ENCODE data around the gene TAF1A.

- TF ChIP-seq CTCF (IDR thresholded peaks at IDR 0.05; ENCODE audit: control extremely low read depth in 1 of 3, insufficient read depth in 1 of 3, low read depth in 1 of 3, low read length in 3 of 3) (no peak), CHD1 (IDR thresholded peaks at IDR 0.05; ENCODE audit: low read depth, low read length) (no peak), RAD21 (IDR thresholded peaks at IDR 0.05 in 1 of 2, conservative IDR thresholded peaks at IDR 0.05 in 1 of 2; ENCODE audit: low read depth in 2 of 2, low read length in 2 of 2) (no peak), TAF1 (IDR thresholded peaks at IDR 0.05; ENCODE audit: low read depth, low read length) (no peak), JUN (IDR thresholded peaks at IDR 0.05; ENCODE audit: low read depth, low read length) (no peak), ATF2 (IDR thresholded peaks at IDR 0.05; ENCODE audit: low read length) (no peak), CBX8 (IDR thresholded peaks at IDR 0.05; ENCODE audit: borderline replicate concordance, low read depth, low read length) (no peak), JUND (IDR thresholded peaks at IDR 0.05; ENCODE audit: low read length) (no peak), TCF12 (IDR thresholded peaks at IDR 0.05; ENCODE audit: low read depth, low read length) (no peak)
Observed at GRCh38 chr1:222629921-222630535, 40.3 kb upstream of the TAF1A start.
